GM12878 (cell line): ENCODE data around the gene RIMS3. TPM values are rescaled to one million over a fixed set of nuclear protein-coding genes. Genes with fewer than 3 reads are reported as not detected.

Source experiments
- ATF2 ChIP-seq: IDR thresholded peaks from 2 replicates; pipeline ENCODE4 v1.6.1; 2012; ENCODE audit warnings: low read length, inconsistent platforms
- CBFB ChIP-seq: IDR thresholded peaks from 2 replicates; pipeline ENCODE4 v1.6.1; 2016; ENCODE audit warnings: antibody characterized with exemption, low read depth
- CBX5 ChIP-seq: sonication (generic); IDR thresholded peaks from 2 replicates; pipeline ENCODE4 v1.6.1; 2016; ENCODE audit warnings: low read depth, moderate library complexity, mild to moderate bottlenecking, inconsistent platforms
- CHD4 ChIP-seq: fragments of 200-600 bp; sonication (generic); IDR thresholded peaks from 2 replicates; pipeline ENCODE4 v1.6.1; 2016; ENCODE audit warnings: mild to moderate bottlenecking
- CTCF ChIP-seq, 3 experiments: IDR thresholded peaks in 2 of 3; conservative IDR thresholded peaks in 1 of 3; 2 replicates each; pipeline ENCODE4 v1.5.1; 2011; ENCODE audit warnings: low read depth in 3 of 3, low read length in 3 of 3, mild to moderate bottlenecking in 3 of 3, control low read depth in 2 of 3, moderate library complexity in 2 of 3, inconsistent platforms in 1 of 3, mixed read lengths in 1 of 3; ENCODE audit not compliant: control insufficient read depth in 2 of 3, insufficient read depth in 1 of 3; ENCODE audit errors: extremely low read depth in 1 of 3
- E4F1 ChIP-seq: fragments of 450-650 bp; IDR thresholded peaks from 2 replicates; pipeline ENCODE4 v1.6.1; 2018; ENCODE audit warnings: borderline replicate concordance, mild to moderate bottlenecking; ENCODE audit not compliant: partially characterized antibody
- GATAD2B ChIP-seq: fragments of 450-650 bp; conservative IDR thresholded peaks from 2 replicates; pipeline ENCODE4 v1.6.1; 2017; ENCODE audit warnings: low read depth, mild to moderate bottlenecking, moderate library complexity
- IKZF2 ChIP-seq, 2 experiments: fragments of 450-650 bp; IDR thresholded peaks; 2 replicates each; pipeline ENCODE4 v1.6.1; 2017; ENCODE audit warnings: mild to moderate bottlenecking in 2 of 2, moderate library complexity in 2 of 2
- IRF4 ChIP-seq: IDR thresholded peaks from 2 replicates; pipeline ENCODE4 v1.6.1; 2011; ENCODE audit warnings: low read depth, low read length
- JUNB ChIP-seq: IDR thresholded peaks from 2 replicates; pipeline ENCODE4 v1.6.1; 2016; ENCODE audit warnings: antibody characterized with exemption, mild to moderate bottlenecking
- KAT2A ChIP-seq: conservative IDR thresholded peaks from 2 replicates; pipeline ENCODE4 v1.6.1; 2011; ENCODE audit warnings: low read depth, low read length; ENCODE audit not compliant: control insufficient read depth
- KDM1A ChIP-seq: fragments of 200-600 bp; sonication (generic); IDR thresholded peaks from 2 replicates; pipeline ENCODE4 v1.6.1; 2016; ENCODE audit warnings: borderline replicate concordance
- KLF5 ChIP-seq: fragments of 450-650 bp; IDR thresholded peaks from 2 replicates; pipeline ENCODE4 v1.6.1; 2014; ENCODE audit warnings: mild to moderate bottlenecking; ENCODE audit not compliant: partially characterized antibody
- MXI1 ChIP-seq: fragments of 150-350 bp; IDR thresholded peaks from 2 replicates; pipeline ENCODE4 v1.6.1; 2011; ENCODE audit warnings: low read depth, mild to moderate bottlenecking, inconsistent platforms, low read length, improper control_type of control experiment
- MYC ChIP-seq: IDR thresholded peaks from 2 replicates; pipeline ENCODE4 v1.6.1; 2011; ENCODE audit warnings: mild to moderate bottlenecking, low read length, moderate library complexity, inconsistent platforms; ENCODE audit not compliant: insufficient read depth, insufficient replicate concordance, insufficient read length, severe bottlenecking
- NFIC ChIP-seq: IDR thresholded peaks from 2 replicates; pipeline ENCODE4 v1.6.1; 2012; ENCODE audit warnings: low read depth, mild to moderate bottlenecking, inconsistent platforms, low read length, moderate library complexity
- NFYB ChIP-seq: IDR thresholded peaks from 2 replicates; pipeline ENCODE4 v1.6.1; 2011; ENCODE audit warnings: low read depth, mild to moderate bottlenecking, low read length, improper control_type of control experiment, moderate library complexity; ENCODE audit not compliant: insufficient read depth
- NKRF ChIP-seq: fragments of 450-650 bp; conservative IDR thresholded peaks from 2 replicates; pipeline ENCODE4 v1.6.1; 2017; ENCODE audit warnings: mild to moderate bottlenecking, moderate library complexity
- RB1 ChIP-seq: fragments of 450-650 bp; formaldehyde crosslinking; IDR thresholded peaks from 2 replicates; pipeline ENCODE4 v1.6.1; 2017; ENCODE audit warnings: mild to moderate bottlenecking, borderline replicate concordance
- STAT3 ChIP-seq: IDR thresholded peaks from 2 replicates; pipeline ENCODE4 v1.6.1; 2011; ENCODE audit warnings: low read depth, low read length, improper control_type of control experiment
- SUZ12 ChIP-seq: fragments of 200-600 bp; sonication (generic); IDR thresholded peaks from one replicate; pipeline ENCODE4 v1.6.1; 2018; ENCODE audit warnings: antibody characterized with exemption, mild to moderate bottlenecking; ENCODE audit not compliant: unreplicated experiment
- TCF3 ChIP-seq: IDR thresholded peaks from 2 replicates; pipeline ENCODE4 v1.6.1; 2012; ENCODE audit warnings: low read depth, mild to moderate bottlenecking, low read length, borderline replicate concordance; ENCODE audit not compliant: insufficient read depth
- TCF7 ChIP-seq: IDR thresholded peaks from 2 replicates; pipeline ENCODE4 v1.6.1; 2014; ENCODE audit warnings: antibody characterized with exemption, borderline replicate concordance
- ZNF274 ChIP-seq: IDR thresholded peaks from one replicate; pipeline ENCODE4 v1.8.0; 2011; ENCODE audit not compliant: insufficient read length, insufficient read depth
- polyA plus RNA-seq, 11 experiments: library from polyadenylated mRNA; depleted of rRNA in 4 of 11; unstranded in 6 of 11; stranded (reverse) in 5 of 11; fragments of >200 nt; fragmentation: Nextera tagmentation in 4 of 11; fragmentation: Illumina TruSeq in 1 of 11; extraction: Ambion mirVana in 4 of 11; extraction: Trizol in 1 of 11; gene quantifications; 1 replicate in 1 of 11; 2 replicates in 10 of 11; pipeline versions ENCODE4 v1.2.1 to v1.2.3, GENCODE V29; 2011 to 2016; ENCODE audit warnings: inconsistent platforms in 2 of 11, missing spikeins in 2 of 11, low read depth in 1 of 11
- total RNA-seq, 4 experiments: library from RNA; depleted of rRNA in 3 of 4; stranded (reverse); fragments of >200 nt in 3 of 4; fragmentation: Illumina TruSeq in 1 of 4; extraction: Trizol in 1 of 4; gene quantifications; 2 replicates each; pipeline versions ENCODE4 v1.2.1 to v1.2.3, GENCODE V29; 2013 to 2021

RIMS3 gene
- total and polyA plus RNA-seq, 10 of the 15 experiments (the other 5 are each of a cell fraction or from before 2014, with no cell fraction given) = 0.02 to 4.7 (median 0.39) TPM

- TF ChIP-seq MYC (no peak), E4F1 (no peak), TCF3 (no peak), IRF4 (no peak), ATF2 (no peak), SUZ12 (no peak), CBFB (no peak), CHD4 (no peak), NKRF (no peak), RB1 (no peak), ZNF274 (no peak), JUNB (no peak), MXI1 (no peak), CBX5 (no peak), KAT2A (no peak), IKZF2 (IDR thresholded peaks at IDR 0.05) (no peak), KLF5 (no peak), TCF7 (no peak), STAT3 (no peak), NFYB (no peak), KDM1A (no peak), CTCF (IDR thresholded peaks at IDR 0.05 in 2 of 3, conservative IDR thresholded peaks at IDR 0.05 in 1 of 3; ENCODE audit: control insufficient read depth in 2 of 3, extremely low read depth in 1 of 3, insufficient read depth in 1 of 3, low read depth in 3 of 3, low read length in 3 of 3) (no peak), NFIC (no peak; the same call in 1 of the 2 replicates), GATAD2B (no peak)
Observed at GRCh38 chr1:40712997-40713396, 47.5 kb upstream of the RIMS3 start (continued).
